Vagina (tissue), 2 donors: ENCODE data around the gene MICAL2. TPM values are rescaled to one million over a fixed set of nuclear protein-coding genes. Genes with fewer than 3 reads are reported as not detected.

Experiments
- DNase-seq, 2 donors: peaks; one replicate each; pipeline ENCODE4 v3.0.0-alpha.2; 2017; ENCODE audit errors: extremely low spot score in 2 of 2
- H3K27ac ChIP-seq: fragments of 200-600 bp; sonication (generic); one replicate; pipeline ENCODE4 v1.5.1; 2019
- H3K27me3 ChIP-seq: fragments of 200-600 bp; sonication (generic); one replicate; pipeline ENCODE4 v1.5.1; 2019
- H3K36me3 ChIP-seq, 2 donors: fragments of 200-600 bp; sonication (generic); one replicate each; pipeline ENCODE4 v1.5.1; 2017 to 2019
- H3K4me1 ChIP-seq: fragments of 200-600 bp; sonication (generic); one replicate; pipeline ENCODE4 v1.5.1; 2019
- H3K4me3 ChIP-seq, 2 donors: fragments of 200-600 bp; sonication (generic); 1 replicate in 1 of 2; 2 replicates in 1 of 2; pipeline ENCODE4 v1.5.1; 2016 to 2019
- H3K9me3 ChIP-seq: fragments of 200-600 bp; sonication (generic); one replicate; pipeline ENCODE4 v1.5.1; 2019
- POLR2A ChIP-seq, 2 donors: fragments of 450-650 bp; IDR thresholded peaks; one replicate each; pipeline ENCODE4 v1.6.1; 2017; ENCODE audit warnings: antibody characterized with exemption in 2 of 2, mild to moderate bottlenecking in 2 of 2, moderate library complexity in 2 of 2
- POLR2AphosphoS5 ChIP-seq, 2 donors: sonication (generic); formaldehyde crosslinking; IDR thresholded peaks; one replicate each; pipeline ENCODE4 v1.9.0; 2017; ENCODE audit warnings: antibody characterized with exemption in 2 of 2, mild to moderate bottlenecking in 2 of 2, low read depth in 1 of 2; ENCODE audit not compliant: insufficient read depth in 1 of 2
- intact Hi-C: fragments of 100-400 bp; cut with DNase I; formaldehyde crosslinking; loops from one replicate; pipeline ENCODE4 v1.15.1; 2023
- total RNA-seq: library from RNA; depleted of rRNA; stranded (reverse); fragments of >200 nt; gene quantifications from one replicate; pipeline ENCODE4 v1.2.3, GENCODE V29; 2016
- TF ChIP-seq, protein P1 (sequence below), 3 experiments: fragments of 450-650 bp in 2 of 3; fragments of 200-600 bp in 1 of 3; sonication (generic) in 1 of 3; IDR thresholded peaks; one replicate each; pipeline ENCODE4 v1.5.1; 2017 to 2019; ENCODE audit warnings: antibody characterized with exemption in 3 of 3, mild to moderate bottlenecking in 2 of 3, moderate library complexity in 2 of 3

Gene MICAL2, protein sequence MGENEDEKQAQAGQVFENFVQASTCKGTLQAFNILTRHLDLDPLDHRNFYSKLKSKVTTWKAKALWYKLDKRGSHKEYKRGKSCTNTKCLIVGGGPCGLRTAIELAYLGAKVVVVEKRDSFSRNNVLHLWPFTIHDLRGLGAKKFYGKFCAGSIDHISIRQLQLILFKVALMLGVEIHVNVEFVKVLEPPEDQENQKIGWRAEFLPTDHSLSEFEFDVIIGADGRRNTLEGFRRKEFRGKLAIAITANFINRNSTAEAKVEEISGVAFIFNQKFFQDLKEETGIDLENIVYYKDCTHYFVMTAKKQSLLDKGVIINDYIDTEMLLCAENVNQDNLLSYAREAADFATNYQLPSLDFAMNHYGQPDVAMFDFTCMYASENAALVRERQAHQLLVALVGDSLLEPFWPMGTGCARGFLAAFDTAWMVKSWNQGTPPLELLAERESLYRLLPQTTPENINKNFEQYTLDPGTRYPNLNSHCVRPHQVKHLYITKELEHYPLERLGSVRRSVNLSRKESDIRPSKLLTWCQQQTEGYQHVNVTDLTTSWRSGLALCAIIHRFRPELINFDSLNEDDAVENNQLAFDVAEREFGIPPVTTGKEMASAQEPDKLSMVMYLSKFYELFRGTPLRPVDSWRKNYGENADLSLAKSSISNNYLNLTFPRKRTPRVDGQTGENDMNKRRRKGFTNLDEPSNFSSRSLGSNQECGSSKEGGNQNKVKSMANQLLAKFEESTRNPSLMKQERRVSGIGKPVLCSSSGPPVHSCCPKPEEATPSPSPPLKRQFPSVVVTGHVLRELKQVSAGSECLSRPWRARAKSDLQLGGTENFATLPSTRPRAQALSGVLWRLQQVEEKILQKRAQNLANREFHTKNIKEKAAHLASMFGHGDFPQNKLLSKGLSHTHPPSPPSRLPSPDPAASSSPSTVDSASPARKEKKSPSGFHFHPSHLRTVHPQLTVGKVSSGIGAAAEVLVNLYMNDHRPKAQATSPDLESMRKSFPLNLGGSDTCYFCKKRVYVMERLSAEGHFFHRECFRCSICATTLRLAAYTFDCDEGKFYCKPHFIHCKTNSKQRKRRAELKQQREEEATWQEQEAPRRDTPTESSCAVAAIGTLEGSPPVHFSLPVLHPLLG
- total RNA-seq = 41.7 TPM

DNA sequence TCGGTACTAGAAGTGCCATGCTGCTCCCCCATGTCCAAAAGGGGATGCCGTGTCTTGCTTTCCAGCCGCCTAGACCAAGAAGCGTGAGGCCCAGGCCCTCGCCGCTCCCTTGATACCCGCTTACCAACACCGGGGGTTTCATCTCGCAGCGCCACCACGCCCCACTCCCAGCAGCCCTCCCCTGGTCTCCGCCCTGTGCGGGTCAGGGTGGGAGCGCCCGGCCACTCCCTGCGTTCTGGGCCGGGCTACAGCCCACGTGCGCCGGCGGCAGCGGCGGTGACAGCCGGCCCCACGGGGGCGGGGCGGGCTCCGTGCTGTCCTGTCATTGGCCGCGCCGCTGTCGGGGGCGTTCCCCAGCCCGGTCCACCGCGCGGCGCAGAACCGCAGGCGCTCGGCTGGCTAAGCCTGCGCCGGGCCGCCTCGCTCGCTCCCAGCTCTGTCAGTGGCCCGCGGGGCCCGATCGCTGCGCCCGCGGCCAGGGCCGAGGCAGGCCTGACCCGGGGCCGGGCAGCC, at the start of gene MICAL2:
TSS of gene MICAL2 (plus strand) at position 390 of the 513 bp plus-strand sequence. CDS start 51,566 bp downstream, outside the sequence.
- peak in 1 of 2 donors; percentile 93 for DNase-seq
- H3K27me3 ChIP-seq = no peaks in the 10 kb centered on the region
- H3K36me3 ChIP-seq = no peaks in the 10 kb centered on the region
- peak within 1 kb of the TSS; percentile 65 to 68 for H3K4me3 ChIP-seq
- TF ChIP-seq POLR2AphosphoS5 (IDR thresholded peaks at IDR 0.05; ENCODE audit: insufficient read depth in 1 of 2, low read depth in 1 of 2) = peak in 1 of 2 donors; percentile 54
- TF ChIP-seq, protein P1, sequence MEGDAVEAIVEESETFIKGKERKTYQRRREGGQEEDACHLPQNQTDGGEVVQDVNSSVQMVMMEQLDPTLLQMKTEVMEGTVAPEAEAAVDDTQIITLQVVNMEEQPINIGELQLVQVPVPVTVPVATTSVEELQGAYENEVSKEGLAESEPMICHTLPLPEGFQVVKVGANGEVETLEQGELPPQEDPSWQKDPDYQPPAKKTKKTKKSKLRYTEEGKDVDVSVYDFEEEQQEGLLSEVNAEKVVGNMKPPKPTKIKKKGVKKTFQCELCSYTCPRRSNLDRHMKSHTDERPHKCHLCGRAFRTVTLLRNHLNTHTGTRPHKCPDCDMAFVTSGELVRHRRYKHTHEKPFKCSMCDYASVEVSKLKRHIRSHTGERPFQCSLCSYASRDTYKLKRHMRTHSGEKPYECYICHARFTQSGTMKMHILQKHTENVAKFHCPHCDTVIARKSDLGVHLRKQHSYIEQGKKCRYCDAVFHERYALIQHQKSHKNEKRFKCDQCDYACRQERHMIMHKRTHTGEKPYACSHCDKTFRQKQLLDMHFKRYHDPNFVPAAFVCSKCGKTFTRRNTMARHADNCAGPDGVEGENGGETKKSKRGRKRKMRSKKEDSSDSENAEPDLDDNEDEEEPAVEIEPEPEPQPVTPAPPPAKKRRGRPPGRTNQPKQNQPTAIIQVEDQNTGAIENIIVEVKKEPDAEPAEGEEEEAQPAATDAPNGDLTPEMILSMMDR (IDR thresholded peaks at IDR 0.05) = no peak
- TF ChIP-seq POLR2A (IDR thresholded peaks at IDR 0.05) = peak in 1 of 2 donors; percentile 50
- intact Hi-C loops = no loop called here
- peak within 1 kb of the TSS; percentile 75 for H3K27ac ChIP-seq
- H3K4me1 ChIP-seq = peaks cover 26% of the 10 kb centered on the region
- H3K9me3 ChIP-seq = no peaks in the 10 kb centered on the region

DNA sequence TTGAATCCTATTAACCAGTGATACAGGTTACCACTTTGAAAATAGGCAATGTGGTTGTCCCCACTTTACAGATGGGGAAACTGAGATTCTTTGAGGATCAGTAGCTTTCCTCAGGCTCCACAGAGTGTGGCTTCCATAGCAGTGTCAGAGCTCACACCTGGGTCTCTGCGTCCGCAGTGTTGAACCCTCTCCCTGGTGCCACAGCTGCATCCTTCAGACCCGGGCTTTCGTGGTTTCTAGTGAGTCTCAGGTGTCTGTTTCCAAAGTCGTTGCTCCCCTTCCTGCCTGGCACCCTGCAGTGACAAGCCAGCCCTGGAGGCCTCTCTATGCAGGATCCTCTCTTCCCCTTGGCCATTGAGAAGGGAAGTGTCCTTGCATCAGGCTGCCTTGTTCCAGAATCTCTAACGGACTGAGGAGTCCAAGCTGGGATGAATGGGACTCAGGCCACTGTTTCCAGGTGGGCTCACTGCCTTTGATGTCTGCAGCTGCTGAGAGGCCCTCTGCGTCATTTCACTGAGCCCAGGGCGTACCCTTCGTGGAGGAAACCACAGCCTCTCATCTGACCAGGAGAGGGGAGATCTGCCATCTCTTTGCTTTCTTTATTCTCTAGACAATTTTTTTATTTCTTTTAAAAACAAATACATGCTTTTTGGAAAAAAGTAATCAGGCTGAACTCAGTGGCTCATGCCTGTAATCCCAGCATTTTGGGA, 48.4 kb upstream of the MICAL2 start:
- TF ChIP-seq POLR2AphosphoS5 (IDR thresholded peaks at IDR 0.05; ENCODE audit: insufficient read depth in 1 of 2, low read depth in 1 of 2) = no peak
- TF ChIP-seq POLR2A (IDR thresholded peaks at IDR 0.05) = no peak
- TF ChIP-seq, protein P1 (IDR thresholded peaks at IDR 0.05) = no peak
- no peak overlapping the region for H3K27ac ChIP-seq
- no peaks in the 10 kb centered on the region for H3K27me3 ChIP-seq
- no peaks in the 10 kb centered on the region for H3K36me3 ChIP-seq
- DNase-seq = peak in 1 of 2 donors; percentile 77
- intact Hi-C loops = no loop called here
- no peak overlapping the region for H3K4me3 ChIP-seq
- H3K9me3 ChIP-seq = no peaks in the 10 kb centered on the region
- peaks cover 13% of the 10 kb centered on the region for H3K4me1 ChIP-seq

DNA sequence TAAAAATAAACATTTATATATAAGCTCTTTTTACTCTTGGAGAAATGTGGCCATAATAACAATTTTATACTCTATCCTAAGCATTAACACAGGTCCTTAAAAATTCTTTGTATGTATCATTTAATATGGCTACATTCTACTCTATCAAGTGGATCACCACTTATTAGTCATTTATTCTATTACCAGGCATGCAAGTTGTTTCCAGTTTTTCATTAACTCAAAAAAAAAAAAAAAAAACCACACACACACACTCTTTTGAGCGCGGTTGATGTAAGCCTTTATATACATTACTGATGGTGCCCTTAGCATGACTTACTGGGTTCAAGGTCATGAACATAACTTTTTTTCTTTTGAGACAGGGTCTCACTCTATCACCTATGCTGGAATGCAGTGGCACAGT, 47.1 kb upstream of the MICAL2 start:
- Histone ChIP-seq H3K27ac (no peak overlapping the region), H3K9me3 (no peaks in the 10 kb centered on the region), H3K27me3 (no peaks in the 10 kb centered on the region), H3K36me3 (no peaks in the 10 kb centered on the region), H3K4me3 (no peak overlapping the region), H3K4me1 (peaks cover 26% of the 10 kb centered on the region)
- intact Hi-C loops = no loop called here
- TF ChIP-seq POLR2AphosphoS5 (IDR thresholded peaks at IDR 0.05; ENCODE audit: insufficient read depth in 1 of 2, low read depth in 1 of 2) = no peak
- TF ChIP-seq, protein P1 (IDR thresholded peaks at IDR 0.05) = no peak
- no peak for TF ChIP-seq POLR2A (IDR thresholded peaks at IDR 0.05)
- no peak for DNase-seq

DNA sequence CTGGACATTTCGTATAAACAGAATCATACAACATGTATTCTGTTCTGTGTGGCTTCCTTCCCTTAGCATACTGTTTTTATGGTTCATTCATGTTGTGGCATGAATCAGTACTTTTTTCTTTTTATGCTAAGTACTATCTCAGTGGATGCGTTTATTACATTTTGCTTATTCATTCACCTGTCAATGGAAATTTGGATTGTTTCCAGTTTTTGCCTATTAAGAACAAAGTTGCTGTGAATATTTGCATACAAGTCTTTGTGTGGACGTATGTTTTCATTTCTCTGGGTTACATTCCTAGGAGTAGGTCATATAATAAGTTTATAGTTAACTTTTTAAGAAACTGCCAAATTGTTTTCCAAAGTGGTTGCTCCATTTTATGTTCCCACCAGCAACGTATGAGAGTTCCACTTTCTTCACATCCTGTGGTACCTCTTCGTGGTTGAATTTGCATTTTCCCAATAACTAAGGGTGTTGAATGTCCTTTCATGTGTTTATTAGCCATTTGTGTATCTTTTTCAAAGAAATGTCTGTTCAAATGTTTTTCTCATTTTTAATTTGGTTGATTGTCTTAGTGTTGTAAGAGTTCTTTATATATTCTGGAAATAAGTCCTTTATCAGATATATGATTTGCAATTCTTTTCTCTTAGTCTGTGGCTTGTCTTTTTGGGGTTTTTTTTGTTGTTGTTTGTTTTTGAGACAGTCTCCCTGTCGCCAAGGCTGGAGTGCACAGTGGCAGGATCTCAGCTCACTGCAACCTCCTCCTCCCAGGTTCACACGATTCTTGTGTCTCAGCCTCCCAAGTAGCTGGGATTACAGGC, 46.0 kb upstream of the MICAL2 start:
- no peak overlapping the region for H3K27ac ChIP-seq
- no peak for DNase-seq
- intact Hi-C loops = no loop called here
- H3K27me3 ChIP-seq = no peaks in the 10 kb centered on the region
- H3K4me3 ChIP-seq = no peak overlapping the region
- no peaks in the 10 kb centered on the region for H3K9me3 ChIP-seq
- no peaks in the 10 kb centered on the region for H3K36me3 ChIP-seq
- TF ChIP-seq POLR2AphosphoS5 (IDR thresholded peaks at IDR 0.05; ENCODE audit: insufficient read depth in 1 of 2, low read depth in 1 of 2) (no peak), POLR2A (IDR thresholded peaks at IDR 0.05) (no peak)
- H3K4me1 ChIP-seq = peaks cover 28% of the 10 kb centered on the region
